Endothelial cell of umbilical vein (primary cell): Measurements from ENCODE around the gene PSMG2. TPM values are rescaled to one million over a fixed set of nuclear protein-coding genes. Genes with fewer than 3 reads are reported as not detected.

Source experiments
- BruUV-seq: library from RNA; stranded (reverse); fragments of 400-500 nt; replicated peaks from 2 replicates; lab custom pipeline; 2021; lab: Mats Ljungman, UMichigan
- CTCF ChIA-PET: fragments of 300-600, 350-600 bp; sonication (Branson Sonifier 250); formaldehyde crosslinking; loops from one replicate; lab custom pipeline; 2021; ENCODE audit warnings: antibody characterized with exemption, inconsistent platforms; lab: Charles Lee
- POLR2A ChIA-PET: fragments of 300-600, 350-600 bp; sonication (Branson Sonifier 250); formaldehyde crosslinking; loops from one replicate; lab custom pipeline; 2021; ENCODE audit warnings: antibody characterized with exemption, inconsistent platforms; lab: Charles Lee
- DNase-seq: peaks from one replicate; pipeline ENCODE4 v3.0.0-alpha.2; 2011; ENCODE audit warnings: low read depth, low spot score
- FAIRE-seq: peaks from 2 replicates; lab custom pipeline; 2011; peaks lifted over from hg19 to GRCh38; lab: Jason Lieb, UNC
- H2AFZ ChIP-seq: 2 replicates; pipeline ENCODE4 v1.6.0; 2012; ENCODE audit warnings: low read depth, low read length, control low read depth, inconsistent platforms
- H3K27ac ChIP-seq: 2 replicates; pipeline ENCODE4 v1.5.1; 2011; ENCODE audit warnings: low read depth, mild to moderate bottlenecking, control low read depth, low read length, moderate library complexity; ENCODE audit not compliant: insufficient read depth
- H3K27me3 ChIP-seq, 2 experiments: 2 replicates each; pipeline versions ENCODE4 v1.6.0 to v1.6.1; 2011; ENCODE audit warnings: low read length in 2 of 2, mixed read lengths in 1 of 2; ENCODE audit not compliant: control insufficient read depth in 2 of 2, insufficient read depth in 2 of 2
- H3K36me3 ChIP-seq, 2 experiments: 2 replicates in 1 of 2; 3 replicates in 1 of 2; pipeline ENCODE4 v1.5.1; 2011; ENCODE audit warnings: low read length in 2 of 2, mild to moderate bottlenecking in 1 of 2, moderate library complexity in 1 of 2; ENCODE audit not compliant: control insufficient read depth in 2 of 2, insufficient read depth in 2 of 2; ENCODE audit errors: extremely low read depth in 1 of 2
- H3K4me1 ChIP-seq: 3 replicates; pipeline ENCODE4 v1.5.1; 2011; ENCODE audit warnings: mild to moderate bottlenecking, low read length; ENCODE audit not compliant: control insufficient read depth, insufficient read depth; ENCODE audit errors: extremely low read depth
- H3K4me2 ChIP-seq: 2 replicates; pipeline ENCODE4 v1.6.1; 2011; ENCODE audit warnings: low read length, control low read depth, mixed read lengths; ENCODE audit not compliant: insufficient read depth
- H3K4me3 ChIP-seq, 3 experiments: fragments of 200-600 bp in 1 of 3; sonication (generic), shearing (Covaris generic) in 1 of 3; replicated peaks in 1 of 3; 2 replicates each; pipeline ENCODE4 v1.5.1; 2011 to 2016; ENCODE audit warnings: control low read depth in 3 of 3, low read length in 3 of 3, mild to moderate bottlenecking in 2 of 3, inconsistent platforms in 1 of 3, low read depth in 1 of 3, moderate library complexity in 1 of 3; ENCODE audit not compliant: insufficient read depth in 1 of 3
- H3K79me2 ChIP-seq: 2 replicates; pipeline ENCODE4 v1.6.0; 2012; ENCODE audit warnings: low read length, inconsistent platforms; ENCODE audit not compliant: control insufficient read depth, insufficient read depth
- H3K9ac ChIP-seq: replicated peaks from 2 replicates; pipeline ENCODE3; 2011; ENCODE audit warnings: low read length, control low read depth; ENCODE audit not compliant: insufficient read depth; ENCODE audit errors: extremely low read depth
- H3K9me1 ChIP-seq: replicated peaks from 3 replicates; pipeline ENCODE4 v1.6.0; 2011; ENCODE audit warnings: mild to moderate bottlenecking, low read length; ENCODE audit not compliant: control insufficient read depth, insufficient read depth; ENCODE audit errors: extremely low read depth
- H3K9me3 ChIP-seq: replicated peaks from 2 replicates; pipeline ENCODE4 v1.5.1; 2012; ENCODE audit warnings: low read length, inconsistent platforms; ENCODE audit not compliant: control insufficient read depth, insufficient read depth
- H4K20me1 ChIP-seq: replicated peaks from 2 replicates; pipeline ENCODE3; 2011; ENCODE audit warnings: mild to moderate bottlenecking, low read length; ENCODE audit not compliant: control insufficient read depth, insufficient read depth; ENCODE audit errors: extremely low read depth
- CTCF ChIP-seq, 2 donors: IDR thresholded peaks; 1 replicate in 1 of 2; 2 replicates in 1 of 2; pipeline ENCODE4 v1.5.1; 2011; ENCODE audit warnings: low read length in 2 of 2, mild to moderate bottlenecking in 2 of 2, moderate library complexity in 2 of 2, control low read depth in 1 of 2, inconsistent platforms in 1 of 2, low read depth in 1 of 2; ENCODE audit not compliant: insufficient read depth in 1 of 2; ENCODE audit errors: extremely low read depth in 1 of 2
- EZH2 ChIP-seq: IDR thresholded peaks from 2 replicates; pipeline ENCODE4 v1.6.1; 2012; ENCODE audit warnings: borderline replicate concordance, low read depth, mild to moderate bottlenecking, moderate library complexity, low read length, inconsistent platforms; ENCODE audit not compliant: severe bottlenecking
- FOS ChIP-seq: IDR thresholded peaks from 2 replicates; pipeline ENCODE4 v1.6.1; 2011; ENCODE audit warnings: mild to moderate bottlenecking, low read length, moderate library complexity, borderline replicate concordance; ENCODE audit not compliant: insufficient read depth
- GATA2 ChIP-seq: IDR thresholded peaks from 2 replicates; pipeline ENCODE4 v1.7.0; 2011; ENCODE audit warnings: low read depth, mild to moderate bottlenecking, moderate library complexity, mixed read lengths, low read length; ENCODE audit not compliant: insufficient read length, insufficient read depth
- JUN ChIP-seq: IDR thresholded peaks from 2 replicates; pipeline ENCODE4 v1.6.1; 2011; ENCODE audit warnings: borderline replicate concordance, low read depth; ENCODE audit not compliant: insufficient read length, insufficient read depth
- MAX ChIP-seq: IDR thresholded peaks from 2 replicates; pipeline ENCODE4 v1.6.1; 2011; ENCODE audit not compliant: insufficient read depth, insufficient read length
- MYC ChIP-seq: IDR thresholded peaks from one replicate; pipeline ENCODE4 v1.6.1; 2011; ENCODE audit warnings: mild to moderate bottlenecking, low read depth, low read length
- POLR2A ChIP-seq: IDR thresholded peaks from 2 replicates; pipeline ENCODE4 v1.6.1; 2012; ENCODE audit warnings: low read depth, mild to moderate bottlenecking, control low read depth, low read length
- POLR2AphosphoS5 ChIP-seq: IDR thresholded peaks from 2 replicates; pipeline ENCODE4 v1.6.1; 2012; ENCODE audit warnings: low read depth, mild to moderate bottlenecking, control low read depth, low read length, moderate library complexity; ENCODE audit not compliant: insufficient read depth
- dilution Hi-C: fragments of 300-500 bp; cut with MboI; formaldehyde crosslinking; loops from one replicate; pipeline ENCODE4 v1.15.0; 2019; ENCODE audit warnings: low sequenced_read_pairs; ENCODE audit not compliant: extremely low pct_ligation_motif_present
- intact Hi-C: fragments of 100-400 bp; cut with micrococcal nuclease; formaldehyde crosslinking; loops from one replicate; pipeline ENCODE4 v1.10.0; 2022
- polyA plus RNA-seq, 4 experiments: library from polyadenylated mRNA; depleted of rRNA in 3 of 4; stranded (reverse) in 3 of 4; unstranded in 1 of 4; fragments of >200 nt; gene quantifications; 2 replicates each; pipeline versions ENCODE4 v1.2.1 to v1.2.3, GENCODE V29; 2011 to 2012; ENCODE audit warnings: missing spikeins in 1 of 4
- total RNA-seq: library from RNA; stranded (reverse); gene quantifications from 2 replicates; pipeline ENCODE4 v1.2.3, GENCODE V29; 2021

Gene PSMG2
- total and polyA plus RNA-seq, 2 donors (not counting 3 experiments of a cell fraction or from before 2014, with no cell fraction given) = 42.0 to 71.0 TPM

GRCh38 chr18:12703096-12703567 lies 290 bp downstream of the PSMG2 start:
- Histone ChIP-seq H3K79me2 (peaks cover 41% of the 10 kb centered on the region), H3K4me1 (peaks cover 19% of the 10 kb centered on the region), H3K36me3 (peaks cover 4 to 11% of the 10 kb centered on the region in 2 experiments), H3K9ac (peak overlapping the region; percentile 98), H3K4me2 (peak overlapping the region; percentile 90), H3K4me3 (peak overlapping the region; percentile 53 to 90 (median 89)), H3K9me1 (no peaks in the 10 kb centered on the region), H3K27ac (peak overlapping the region; percentile 93), H3K9me3 (no peaks in the 10 kb centered on the region), H2AFZ (peak overlapping the region; percentile 92), H3K27me3 (no peaks in the 10 kb centered on the region), H4K20me1 (no peaks in the 10 kb centered on the region)
- DNase-seq = no peak
- TF ChIP-seq EZH2 = no peak
- TF ChIP-seq GATA2 = no peak
- no peak for TF ChIP-seq MAX
- no peak for TF ChIP-seq MYC
- no peak for TF ChIP-seq POLR2A
- no peak for TF ChIP-seq POLR2AphosphoS5
- no peak for TF ChIP-seq FOS
- TF ChIP-seq CTCF (IDR thresholded peaks at IDR 0.05; ENCODE audit: extremely low read depth in 1 of 2, insufficient read depth in 1 of 2, low read depth in 1 of 2, low read length in 2 of 2) = no peak
- TF ChIP-seq JUN = no peak
- dilution Hi-C loops (no loop called here), intact Hi-C loops (no loop called here)
- ChIA-PET CTCF (interaction anchor here (0.9 to 2.1 kb wide), 5 partner anchors 12 to 375 kb away, joined by 3 to 6 read pairs (median 4); no protein-coding TSS in a partner anchor), POLR2A (interaction anchor here (0.6 to 1.0 kb wide), 2 partner anchors 11 to 887 kb away, joined by 3 to 5 read pairs; no protein-coding TSS in a partner anchor)
- BruUV-seq = TSS peak; percentile 87
- no peak for FAIRE-seq
